Upper lobe of left lung (tissue), 4 donors: ENCODE measurements around the gene RAB40AL.

ENCODE experiments used
- CTCF ChIP-seq, 6 experiments: fragments of 450-650 bp in 4 of 6; fragments of 200-600 bp in 2 of 6; sonication (generic) in 2 of 6; IDR thresholded peaks; one replicate each; pipeline ENCODE4 v1.5.1; 2016 to 2019; ENCODE audit warnings: antibody characterized with exemption in 6 of 6
- POLR2A ChIP-seq, 4 donors: fragments of 450-650 bp; IDR thresholded peaks; one replicate each; pipeline ENCODE4 v1.5.1; 2016 to 2017; ENCODE audit warnings: antibody characterized with exemption in 4 of 4, mild to moderate bottlenecking in 2 of 4
- POLR2AphosphoS5 ChIP-seq, 2 donors: sonication (generic); formaldehyde crosslinking; IDR thresholded peaks; one replicate each; pipeline ENCODE4 v1.5.1; 2017; ENCODE audit warnings: antibody characterized with exemption in 2 of 2

GRCh38 chrX:102902355-102902754 lies 34.7 kb upstream of the RAB40AL start:
- TF ChIP-seq CTCF (IDR thresholded peaks at IDR 0.05) (no peak), POLR2A (IDR thresholded peaks at IDR 0.05) (no peak), POLR2AphosphoS5 (IDR thresholded peaks at IDR 0.05) (no peak)
